Liver (tissue), 9 donors: ENCODE results near the gene PPIL4. TPM values are rescaled to one million over a fixed set of nuclear protein-coding genes. Genes with fewer than 3 reads are reported as not detected.

Experiments
- DNase-seq: peaks from one replicate; pipeline ENCODE4 v3.0.0-alpha.2; 2017; ENCODE audit warnings: low spot score
- H3K27ac ChIP-seq, 2 donors: one replicate each; pipeline ENCODE4 v1.7.0; 2013; ENCODE audit warnings: inconsistent platforms in 2 of 2, low read length in 2 of 2, control low read depth in 1 of 2, low read depth in 1 of 2, mild to moderate bottlenecking in 1 of 2
- H3K27me3 ChIP-seq, 4 donors: one replicate each; pipeline versions ENCODE4 v1.6.1 to v1.7.0; 2013; ENCODE audit warnings: low read length in 3 of 4, inconsistent platforms in 1 of 4, mild to moderate bottlenecking in 1 of 4, moderate library complexity in 1 of 4; ENCODE audit not compliant: control insufficient read depth in 4 of 4, insufficient read depth in 4 of 4
- H3K36me3 ChIP-seq, 4 donors: one replicate each; pipeline versions ENCODE4 v1.6.1 to v1.7.0; 2013; ENCODE audit warnings: low read length in 3 of 4, mild to moderate bottlenecking in 3 of 4, low read depth in 1 of 4, moderate library complexity in 1 of 4; ENCODE audit not compliant: control insufficient read depth in 4 of 4, insufficient read depth in 3 of 4
- H3K4me1 ChIP-seq, 4 donors: one replicate each; pipeline versions ENCODE4 v1.6.1 to v1.7.0; 2013; ENCODE audit warnings: low read length in 3 of 4, mild to moderate bottlenecking in 3 of 4, moderate library complexity in 1 of 4; ENCODE audit not compliant: control insufficient read depth in 4 of 4, insufficient read depth in 4 of 4
- H3K4me3 ChIP-seq, 3 donors: one replicate each; pipeline versions ENCODE4 v1.6.1 to v1.7.0; 2013; ENCODE audit warnings: low read length in 3 of 3, control low read depth in 1 of 3, low read depth in 1 of 3, mild to moderate bottlenecking in 1 of 3
- H3K9ac ChIP-seq, 2 donors: one replicate each; pipeline ENCODE4 v1.7.0; 2013; ENCODE audit warnings: low read length in 2 of 2, mild to moderate bottlenecking in 2 of 2, moderate library complexity in 2 of 2, control low read depth in 1 of 2, low read depth in 1 of 2
- H3K9me3 ChIP-seq, 4 donors: one replicate each; pipeline versions ENCODE4 v1.6.1 to v1.7.0; 2013; ENCODE audit warnings: low read length in 3 of 4; ENCODE audit not compliant: control insufficient read depth in 4 of 4
- CTCF ChIP-seq: fragments of 150-350 bp; IDR thresholded peaks from 2 replicates; pipeline ENCODE4 v1.5.1; 2017; ENCODE audit warnings: improper control_type of control experiment, low read depth, low read length; ENCODE audit not compliant: missing input control
- EGR1 ChIP-seq, 2 donors: IDR thresholded peaks; 2 replicates each; pipeline ENCODE4 v1.6.1; 2016 to 2018; ENCODE audit warnings: antibody characterized with exemption in 2 of 2, low read depth in 2 of 2
- FOXA1 ChIP-seq: IDR thresholded peaks from 2 replicates; pipeline ENCODE4 v1.6.1; 2016; ENCODE audit warnings: antibody characterized with exemption
- FOXA2 ChIP-seq: IDR thresholded peaks from 2 replicates; pipeline ENCODE4 v1.6.1; 2016; ENCODE audit warnings: antibody characterized with exemption
- GABPA ChIP-seq, 2 donors: IDR thresholded peaks in 1 of 2; conservative IDR thresholded peaks in 1 of 2; 2 replicates each; pipeline ENCODE4 v1.6.1; 2016; ENCODE audit warnings: antibody characterized with exemption in 2 of 2, mild to moderate bottlenecking in 1 of 2, moderate library complexity in 1 of 2
- HNF4A ChIP-seq, 2 donors: conservative IDR thresholded peaks; 2 replicates each; pipeline ENCODE4 v1.6.1; 2016; ENCODE audit warnings: antibody characterized with exemption in 2 of 2, mild to moderate bottlenecking in 2 of 2
- HNF4G ChIP-seq: IDR thresholded peaks from 2 replicates; pipeline ENCODE4 v1.6.1; 2016; ENCODE audit warnings: antibody characterized with exemption
- JUND ChIP-seq, 2 donors: IDR thresholded peaks; 2 replicates each; pipeline ENCODE4 v1.6.1; 2016; ENCODE audit warnings: antibody characterized with exemption in 2 of 2
- NR2F2 ChIP-seq: IDR thresholded peaks from 2 replicates; pipeline ENCODE4 v1.6.1; 2016; ENCODE audit warnings: antibody characterized with exemption
- RAD21 ChIP-seq, 2 donors: IDR thresholded peaks; 2 replicates each; pipeline ENCODE4 v1.6.1; 2016; ENCODE audit warnings: antibody characterized with exemption in 2 of 2, mild to moderate bottlenecking in 2 of 2
- RXRA ChIP-seq, 2 donors: IDR thresholded peaks; 2 replicates each; pipeline ENCODE4 v1.6.1; 2017 to 2018; ENCODE audit warnings: antibody characterized with exemption in 2 of 2, mild to moderate bottlenecking in 1 of 2
- SP1 ChIP-seq: IDR thresholded peaks from 2 replicates; pipeline ENCODE4 v1.6.1; 2018; ENCODE audit warnings: antibody characterized with exemption, mild to moderate bottlenecking
- TAF1 ChIP-seq: conservative IDR thresholded peaks from 2 replicates; pipeline ENCODE4 v1.6.1; 2016; ENCODE audit warnings: antibody characterized with exemption, mild to moderate bottlenecking
- YY1 ChIP-seq: IDR thresholded peaks from 2 replicates; pipeline ENCODE4 v1.6.1; 2016; ENCODE audit warnings: antibody characterized with exemption, mild to moderate bottlenecking
- WGBS: extraction: QIAGEN DNeasy Blood & Tissue Kit; methylation state at CpG from one replicate; pipeline ENCODE4 v1.1.7; 2013; 5-methylcytosine and 5-hydroxymethylcytosine counted together
- polyA plus RNA-seq, 2 donors: library from polyadenylated mRNA; stranded (reverse) in 1 of 2; unstranded in 1 of 2; fragments of 200-250 nt in 1 of 2; fragments of >200 nt in 1 of 2; fragmentation: Nextera tagmentation in 1 of 2; extraction: Ambion mirVana in 1 of 2; gene quantifications; one replicate each; pipeline versions ENCODE4 v1.2.1 to v1.2.3, GENCODE V29; 2013 to 2015
- total RNA-seq, 2 donors: library from RNA; depleted of rRNA; stranded (reverse); fragments of >200 nt; gene quantifications; one replicate each; pipeline ENCODE4 v1.2.3, GENCODE V29; 2014
- TF ChIP-seq, protein P1 (sequence below): IDR thresholded peaks from 2 replicates; pipeline ENCODE4 v1.6.1; 2016; ENCODE audit warnings: antibody characterized with exemption
- TF ChIP-seq, protein P2 (sequence below): IDR thresholded peaks from 2 replicates; pipeline ENCODE4 v1.6.1; 2016; ENCODE audit warnings: antibody characterized with exemption
- TF ChIP-seq, protein P3 (sequence below): IDR thresholded peaks from 2 replicates; pipeline ENCODE4 v1.6.1; 2016; ENCODE audit warnings: antibody characterized with exemption, mild to moderate bottlenecking
- TF ChIP-seq, protein P4 (sequence below): IDR thresholded peaks from 2 replicates; pipeline ENCODE4 v1.6.1; 2016; ENCODE audit warnings: antibody characterized with exemption
- donor health status: healthy.
- donor health status: healthy.
- donor health status: healthy.
- donor health status: healthy.
- donor health status: healthy.

The PPIL4 gene
- total and polyA plus RNA-seq, 4 donors = 6.4 to 13.1 (median 9.6) TPM

GRCh38 chr6:149510793-149511512 is 34.9 kb downstream of the PPIL4 start:
- Histone ChIP-seq H3K9me3 (no peaks in the 10 kb centered on the region), H3K4me1 (no peaks in the 10 kb centered on the region), H3K36me3 (peaks cover 7 to 16% (median 12%) of the 10 kb centered on the region in 4 donors), H3K27ac (no peak overlapping the region), H3K27me3 (no peaks in the 10 kb centered on the region), H3K4me3 (no peak overlapping the region), H3K9ac (no peak overlapping the region)
- no peak for DNase-seq
- 92% methylated on average over 4 of the region's 4 CpGs for WGBS
- TF ChIP-seq HNF4A (conservative IDR thresholded peaks at IDR 0.05) = no peak
- TF ChIP-seq GABPA (IDR thresholded peaks at IDR 0.05 in 1 of 2, conservative IDR thresholded peaks at IDR 0.05 in 1 of 2) = no peak
- no peak for TF ChIP-seq NR2F2
- TF ChIP-seq, protein P1, sequence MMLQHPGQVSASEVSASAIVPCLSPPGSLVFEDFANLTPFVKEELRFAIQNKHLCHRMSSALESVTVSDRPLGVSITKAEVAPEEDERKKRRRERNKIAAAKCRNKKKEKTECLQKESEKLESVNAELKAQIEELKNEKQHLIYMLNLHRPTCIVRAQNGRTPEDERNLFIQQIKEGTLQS = no peak
- TF ChIP-seq RXRA (IDR thresholded peaks at IDR 0.05) = no peak
- no peak for TF ChIP-seq CTCF
- TF ChIP-seq EGR1 (IDR thresholded peaks at IDR 0.05; ENCODE audit: low read depth in 2 of 2) = no peak
- no peak for TF ChIP-seq FOXA1
- TF ChIP-seq, protein P2, sequence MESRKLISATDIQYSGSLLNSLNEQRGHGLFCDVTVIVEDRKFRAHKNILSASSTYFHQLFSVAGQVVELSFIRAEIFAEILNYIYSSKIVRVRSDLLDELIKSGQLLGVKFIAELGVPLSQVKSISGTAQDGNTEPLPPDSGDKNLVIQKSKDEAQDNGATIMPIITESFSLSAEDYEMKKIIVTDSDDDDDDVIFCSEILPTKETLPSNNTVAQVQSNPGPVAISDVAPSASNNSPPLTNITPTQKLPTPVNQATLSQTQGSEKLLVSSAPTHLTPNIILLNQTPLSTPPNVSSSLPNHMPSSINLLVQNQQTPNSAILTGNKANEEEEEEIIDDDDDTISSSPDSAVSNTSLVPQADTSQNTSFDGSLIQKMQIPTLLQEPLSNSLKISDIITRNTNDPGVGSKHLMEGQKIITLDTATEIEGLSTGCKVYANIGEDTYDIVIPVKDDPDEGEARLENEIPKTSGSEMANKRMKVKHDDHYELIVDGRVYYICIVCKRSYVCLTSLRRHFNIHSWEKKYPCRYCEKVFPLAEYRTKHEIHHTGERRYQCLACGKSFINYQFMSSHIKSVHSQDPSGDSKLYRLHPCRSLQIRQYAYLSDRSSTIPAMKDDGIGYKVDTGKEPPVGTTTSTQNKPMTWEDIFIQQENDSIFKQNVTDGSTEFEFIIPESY = no peak
- TF ChIP-seq HNF4G = no peak
- TF ChIP-seq YY1 = no peak
- TF ChIP-seq, protein P3, sequence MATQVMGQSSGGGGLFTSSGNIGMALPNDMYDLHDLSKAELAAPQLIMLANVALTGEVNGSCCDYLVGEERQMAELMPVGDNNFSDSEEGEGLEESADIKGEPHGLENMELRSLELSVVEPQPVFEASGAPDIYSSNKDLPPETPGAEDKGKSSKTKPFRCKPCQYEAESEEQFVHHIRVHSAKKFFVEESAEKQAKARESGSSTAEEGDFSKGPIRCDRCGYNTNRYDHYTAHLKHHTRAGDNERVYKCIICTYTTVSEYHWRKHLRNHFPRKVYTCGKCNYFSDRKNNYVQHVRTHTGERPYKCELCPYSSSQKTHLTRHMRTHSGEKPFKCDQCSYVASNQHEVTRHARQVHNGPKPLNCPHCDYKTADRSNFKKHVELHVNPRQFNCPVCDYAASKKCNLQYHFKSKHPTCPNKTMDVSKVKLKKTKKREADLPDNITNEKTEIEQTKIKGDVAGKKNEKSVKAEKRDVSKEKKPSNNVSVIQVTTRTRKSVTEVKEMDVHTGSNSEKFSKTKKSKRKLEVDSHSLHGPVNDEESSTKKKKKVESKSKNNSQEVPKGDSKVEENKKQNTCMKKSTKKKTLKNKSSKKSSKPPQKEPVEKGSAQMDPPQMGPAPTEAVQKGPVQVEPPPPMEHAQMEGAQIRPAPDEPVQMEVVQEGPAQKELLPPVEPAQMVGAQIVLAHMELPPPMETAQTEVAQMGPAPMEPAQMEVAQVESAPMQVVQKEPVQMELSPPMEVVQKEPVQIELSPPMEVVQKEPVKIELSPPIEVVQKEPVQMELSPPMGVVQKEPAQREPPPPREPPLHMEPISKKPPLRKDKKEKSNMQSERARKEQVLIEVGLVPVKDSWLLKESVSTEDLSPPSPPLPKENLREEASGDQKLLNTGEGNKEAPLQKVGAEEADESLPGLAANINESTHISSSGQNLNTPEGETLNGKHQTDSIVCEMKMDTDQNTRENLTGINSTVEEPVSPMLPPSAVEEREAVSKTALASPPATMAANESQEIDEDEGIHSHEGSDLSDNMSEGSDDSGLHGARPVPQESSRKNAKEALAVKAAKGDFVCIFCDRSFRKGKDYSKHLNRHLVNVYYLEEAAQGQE = no peak
- TF ChIP-seq JUND (IDR thresholded peaks at IDR 0.05) = no peak
- no peak for TF ChIP-seq RAD21 (IDR thresholded peaks at IDR 0.05)
- TF ChIP-seq, protein P4, sequence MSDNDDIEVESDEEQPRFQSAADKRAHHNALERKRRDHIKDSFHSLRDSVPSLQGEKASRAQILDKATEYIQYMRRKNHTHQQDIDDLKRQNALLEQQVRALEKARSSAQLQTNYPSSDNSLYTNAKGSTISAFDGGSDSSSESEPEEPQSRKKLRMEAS = no peak
- no peak for TF ChIP-seq FOXA2
- no peak for TF ChIP-seq TAF1
- TF ChIP-seq SP1 = no peak
